Measurements from ENCODE around the gene COL19A1. TPM values are rescaled to one million over a fixed set of nuclear protein-coding genes. Genes with fewer than 3 reads are reported as not detected.
A peak's percentile ranks its signal among the peaks of the same experiment; 100 is the strongest.

The COL19A1 gene
- total and polyA plus RNA-seq, 2 experiments from 2014 or later, result not detected

GRCh38 chr6:69937402-69938136 is 71.2 kb downstream of the COL19A1 start:
- H3K4me1 ChIP-seq (ENCODE audit: insufficient read depth), result no peaks in the 10 kb centered on the region
- Mint-ChIP-seq H3K36me3 (ENCODE audit: low read depth) (no peaks in the 10 kb centered on the region), H3K27me3 (ENCODE audit: insufficient read depth, low read depth, poor library complexity) (no peaks in the 10 kb centered on the region), H3K27ac (no peak overlapping the region), H3K4me3 (no peak overlapping the region), H3K4me1 (no peaks in the 10 kb centered on the region), H3K9me3 (no peaks in the 10 kb centered on the region; the same call in 2 of the 3 replicates)
- no peaks in the 10 kb centered on the region for H4K20me1 ChIP-seq (replicated peaks; ENCODE audit: insufficient read depth)
- H3F3A ChIP-seq (replicated peaks; ENCODE audit: low read depth), result no peaks in the 10 kb centered on the region
- ATAC-seq (no peak), DNase-seq (ENCODE audit: low spot score) (no peak)
- no peaks in the 10 kb centered on the region for H3K36me3 ChIP-seq (ENCODE audit: insufficient read depth)
- H3K4me3 ChIP-seq, result no peak overlapping the region
- H3K4me2 ChIP-seq, result no peak overlapping the region
- H3K9me2 ChIP-seq (ENCODE audit: insufficient read depth), result no peaks in the 10 kb centered on the region
- H3K27me3 ChIP-seq (ENCODE audit: insufficient read depth), result no peaks in the 10 kb centered on the region
- TF ChIP-seq EZH2phosphoT487 (IDR thresholded peaks at IDR 0.05; ENCODE audit: unreplicated experiment) (no peak), POLR2AphosphoS5 (IDR thresholded peaks at IDR 0.05; ENCODE audit: low read depth) (no peak), NANOG (IDR thresholded peaks at IDR 0.05; ENCODE audit: borderline replicate concordance) (no peak), EZH2 (IDR thresholded peaks at IDR 0.05; ENCODE audit: low read depth, unreplicated experiment) (no peak), ZNF114 (CRISPR knock-in tag; IDR thresholded peaks at IDR 0.05) (no peak), JUNB (IDR thresholded peaks at IDR 0.05; ENCODE audit: unreplicated experiment) (no peak), CTCF (conservative IDR thresholded peaks at IDR 0.05; ENCODE audit: low read depth in 2 of 2) (no peak), ETS1 (IDR thresholded peaks at IDR 0.05) (no peak), ZNF462 (CRISPR knock-in tag; IDR thresholded peaks at IDR 0.05) (no peak), CREB1 (CRISPR knock-in tag; IDR thresholded peaks at IDR 0.05; ENCODE audit: low read depth) (no peak), REST (IDR thresholded peaks at IDR 0.05; ENCODE audit: unreplicated experiment) (no peak), ZNF331 (CRISPR knock-in tag; IDR thresholded peaks at IDR 0.05; ENCODE audit: low read depth) (no peak), STAT1 (IDR thresholded peaks at IDR 0.05; ENCODE audit: unreplicated experiment) (no peak)
- no peaks in the 10 kb centered on the region for H3K79me2 ChIP-seq (replicated peaks; ENCODE audit: insufficient read depth)
- H3K27ac ChIP-seq (ENCODE audit: low read depth), result no peak overlapping the region
- peak overlapping the region; percentile 8; the same call in 1 of the 2 replicates for H2AFZ ChIP-seq

Measured in GM23338 (cell line).